Hematopoietic multipotent progenitor cell (in vitro differentiated cells): Measurements from ENCODE around the gene PSKH1. TPM values are rescaled to one million over a fixed set of nuclear protein-coding genes. Genes with fewer than 3 reads are reported as not detected.

ENCODE experiments used
- DNase-seq, 3 donors: peaks; one replicate each; pipeline ENCODE4 v3.0.0-alpha.2; 2011 to 2015; ENCODE audit warnings: low read depth in 2 of 3, low spot score in 2 of 3
- total RNA-seq: library from RNA; depleted of rRNA; stranded (reverse); fragments of >200 nt; gene quantifications from one replicate; pipeline ENCODE4 v1.2.3, GENCODE V29; 2012

PSKH1 gene
- total RNA-seq, 1 donor: 37.4 TPM

- no peak for DNase-seq
Observed at GRCh38 chr16:67953641-67954375, 60.8 kb downstream of the PSKH1 start.

- no peak for DNase-seq
Observed at GRCh38 chr16:67954421-67955196, 61.6 kb downstream of the PSKH1 start.

- DNase-seq: no peak
Observed at GRCh38 chr16:67957622-67958021, 64.6 kb downstream of the PSKH1 start.

- DNase-seq: no peak
Observed at GRCh38 chr16:67959536-67960329, 66.7 kb downstream of the PSKH1 start.

- no peak for DNase-seq
Observed at GRCh38 chr16:67961551-67961957, 68.5 kb downstream of the PSKH1 start.

- DNase-seq: no peak
Observed at GRCh38 chr16:67962135-67962534, 69.1 kb downstream of the PSKH1 start.

GRCh38 chr16:67963292-67963661, 70.2 kb downstream of the PSKH1 start:
- no peak for DNase-seq

GRCh38 chr16:67963662-67964321, 70.7 kb downstream of the PSKH1 start:
- DNase-seq: no peak

- no peak for DNase-seq
Observed at GRCh38 chr16:67964477-67965131, 71.5 kb downstream of the PSKH1 start.

GRCh38 chr16:67965668-67966548, 72.9 kb downstream of the PSKH1 start:
- no peak for DNase-seq

GRCh38 chr16:67966549-67967182, 73.6 kb downstream of the PSKH1 start:
- DNase-seq: no peak

- DNase-seq: peak in 2 of 3 donors; percentile 18 to 40
Observed at GRCh38 chr16:67967183-67967957, 74.3 kb downstream of the PSKH1 start.

- peak in 2 of 3 donors; percentile 22 to 31 for DNase-seq
Observed at GRCh38 chr16:67967958-67968399, 74.9 kb downstream of the PSKH1 start.

GRCh38 chr16:67968400-67969253, 75.6 kb downstream of the PSKH1 start, which contains the start of gene SLC12A4:
Gene SLC12A4 (minus strand): TSS chr16:67968637. CDS start chr16:67968553, 84 bp downstream.
- DNase-seq: peak; percentile 58 to 90 (median 83)

- DNase-seq: peak in 2 of 3 donors; percentile 23 to 46
Observed at GRCh38 chr16:67969254-67970039, 76.4 kb downstream of the PSKH1 start.

- DNase-seq: no peak
Observed at GRCh38 chr16:67971111-67971510, 78.1 kb downstream of the PSKH1 start.
